GM21515 (cell line): ENCODE data around the gene PRKCSH.
"Not testable (repeated sequence)": the region's sequence is repeated elsewhere in the genome, so short reads cannot be mapped to it uniquely, and the experiment has no call there.

Experiments
- ATAC-seq: cut with Tn5 transposase; IDR thresholded peaks from one replicate; pipeline ENCODE4 v1.9.1; 2021; ENCODE audit not compliant: unreplicated experiment

Gene PRKCSH, protein sequence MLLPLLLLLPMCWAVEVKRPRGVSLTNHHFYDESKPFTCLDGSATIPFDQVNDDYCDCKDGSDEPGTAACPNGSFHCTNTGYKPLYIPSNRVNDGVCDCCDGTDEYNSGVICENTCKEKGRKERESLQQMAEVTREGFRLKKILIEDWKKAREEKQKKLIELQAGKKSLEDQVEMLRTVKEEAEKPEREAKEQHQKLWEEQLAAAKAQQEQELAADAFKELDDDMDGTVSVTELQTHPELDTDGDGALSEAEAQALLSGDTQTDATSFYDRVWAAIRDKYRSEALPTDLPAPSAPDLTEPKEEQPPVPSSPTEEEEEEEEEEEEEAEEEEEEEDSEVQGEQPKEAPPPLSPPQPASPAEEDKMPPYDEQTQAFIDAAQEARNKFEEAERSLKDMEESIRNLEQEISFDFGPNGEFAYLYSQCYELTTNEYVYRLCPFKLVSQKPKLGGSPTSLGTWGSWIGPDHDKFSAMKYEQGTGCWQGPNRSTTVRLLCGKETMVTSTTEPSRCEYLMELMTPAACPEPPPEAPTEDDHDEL

DNA sequence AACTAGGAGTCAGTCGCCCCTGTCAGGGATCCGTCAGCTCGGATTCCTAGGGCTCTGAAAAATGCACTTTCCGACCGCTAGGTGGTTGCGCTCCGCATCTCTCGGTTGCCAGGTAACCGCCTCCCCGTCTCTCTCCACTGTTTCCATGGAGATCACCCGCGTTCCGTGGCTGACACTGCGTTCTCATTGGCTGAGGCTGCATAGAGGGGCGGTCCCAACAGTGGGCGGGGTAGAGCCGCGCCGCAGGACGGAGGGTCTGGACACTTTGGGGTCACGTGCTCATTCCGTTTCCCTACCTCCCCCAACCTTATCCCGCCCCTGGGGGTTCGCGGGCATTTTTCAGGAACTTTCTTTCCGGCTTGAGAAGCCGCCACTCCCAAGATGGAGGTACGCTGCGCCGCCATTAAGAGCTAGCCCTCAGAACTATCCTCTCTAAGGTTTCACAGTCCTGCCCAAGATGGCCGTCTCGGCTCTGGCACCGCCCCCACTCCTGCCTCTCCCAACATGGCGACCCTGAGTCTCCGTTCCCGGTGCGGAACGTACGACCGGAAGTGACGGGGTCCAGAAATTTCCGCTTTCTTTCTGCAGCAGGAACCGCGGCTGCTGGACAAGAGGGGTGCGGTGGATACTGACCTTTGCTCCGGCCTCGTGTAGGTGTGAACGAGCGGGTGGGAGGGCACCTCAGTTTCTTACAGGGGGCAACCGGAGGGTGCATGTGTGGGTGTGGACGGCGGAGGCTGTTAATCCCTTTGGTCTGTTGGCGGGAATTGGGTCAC lies at the start of gene PRKCSH, which contains the start of gene ODAD3:
Gene PRKCSH (plus strand): TSS at position 579 of the 776 bp plus-strand sequence. CDS start 483 bp downstream, outside the sequence.
Gene ODAD3 (minus strand): TSS at position 65 of the 776 bp plus-strand sequence. CDS start 105 bp downstream, outside the sequence.
- peak; percentile 86 for ATAC-seq

DNA sequence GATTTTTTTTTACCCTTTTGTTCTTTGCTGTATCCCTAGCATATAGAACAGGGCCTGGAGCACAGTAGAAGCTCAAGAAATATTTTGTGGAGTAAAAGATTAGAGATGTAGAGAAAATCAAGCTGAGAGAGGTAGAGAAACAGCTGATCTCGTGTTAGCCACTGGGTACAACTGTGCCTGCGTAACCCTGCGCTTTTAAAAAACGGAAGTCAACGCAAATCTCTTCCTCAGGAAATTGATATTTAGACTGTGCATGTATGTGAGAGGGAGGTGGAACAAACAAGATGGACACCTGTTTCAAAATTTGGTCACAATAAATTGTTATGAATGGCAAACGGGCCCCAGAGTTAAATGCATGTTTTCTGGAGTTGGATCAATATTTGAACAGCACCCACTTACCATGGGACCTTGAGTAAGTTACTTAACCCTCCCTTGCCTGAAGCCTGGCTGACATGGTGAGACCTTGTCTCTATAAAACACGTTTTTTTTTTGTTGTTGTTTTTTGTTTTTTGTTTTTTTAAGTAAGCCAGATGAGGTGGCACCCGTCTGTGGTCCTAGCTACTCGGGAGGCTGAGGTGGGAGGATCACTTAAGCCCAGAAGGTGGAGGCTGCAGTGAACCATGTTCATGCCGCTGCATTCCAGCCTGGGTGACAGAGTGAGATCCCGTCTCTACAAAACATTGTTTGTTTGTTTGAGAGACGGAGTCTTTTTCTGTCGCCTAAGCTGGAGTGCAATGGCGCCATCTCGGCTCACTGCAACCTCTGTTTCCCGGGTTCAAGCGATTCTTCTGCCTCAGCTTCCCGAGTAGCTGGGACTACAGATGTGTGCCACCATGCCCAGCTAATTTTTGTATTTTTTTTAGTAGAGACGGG lies 48.0 kb upstream of the PRKCSH start:
- ATAC-seq = no peak

DNA sequence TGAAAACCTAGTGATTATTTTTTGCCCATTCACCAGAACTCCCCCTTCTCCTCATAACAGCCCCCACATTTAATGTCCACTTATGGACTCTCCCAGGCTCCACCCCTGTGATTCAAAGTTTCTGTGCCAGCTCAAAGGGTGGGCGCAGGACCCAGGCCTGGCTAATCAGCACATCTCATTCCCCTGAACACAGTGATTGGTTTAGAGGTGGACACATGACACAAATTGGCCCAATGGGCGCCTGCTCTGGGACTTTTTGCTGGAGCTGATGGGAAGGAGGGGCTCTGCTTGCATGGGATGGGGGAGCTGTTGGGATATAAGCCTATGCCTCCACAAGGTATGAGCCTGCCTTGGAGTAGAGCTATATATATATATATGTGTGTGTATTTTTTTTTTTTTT lies 45.1 kb upstream of the PRKCSH start:
- ATAC-seq = no peak

DNA sequence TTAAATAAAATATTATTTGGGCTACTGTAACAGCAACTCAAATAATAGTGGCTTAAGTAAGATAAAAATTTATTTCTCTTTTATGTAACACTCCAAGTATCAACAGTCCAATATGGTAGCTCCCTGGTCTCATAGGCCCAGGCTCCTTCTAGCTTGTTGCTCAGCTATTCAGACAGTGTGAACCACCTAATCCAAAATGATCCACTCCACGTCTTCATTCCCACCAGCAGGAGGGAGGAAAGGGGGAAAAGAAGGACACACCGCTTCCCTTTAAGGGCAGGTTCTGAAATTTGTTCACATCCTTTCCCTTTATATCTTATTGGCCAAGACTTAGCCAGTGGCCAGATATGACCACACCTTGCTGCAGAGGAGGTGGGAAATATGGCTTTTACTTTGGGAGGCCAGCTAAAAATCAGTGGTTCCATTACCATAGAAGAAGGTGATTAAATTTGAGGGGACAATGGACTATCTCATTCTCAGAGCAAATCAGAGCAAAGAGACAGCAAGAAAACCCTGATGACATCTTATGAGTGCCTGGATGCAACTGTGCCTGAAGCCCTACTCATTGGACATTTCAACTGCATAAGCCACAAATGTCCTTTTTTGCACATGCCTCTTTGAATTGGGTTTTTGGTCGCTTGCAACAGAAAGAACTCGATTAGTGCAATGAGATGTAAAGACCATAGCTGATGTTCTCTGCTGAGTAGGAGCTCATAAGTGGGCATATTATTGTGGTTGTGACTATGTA lies 44.3 kb upstream of the PRKCSH start:
- ATAC-seq = no peak

DNA sequence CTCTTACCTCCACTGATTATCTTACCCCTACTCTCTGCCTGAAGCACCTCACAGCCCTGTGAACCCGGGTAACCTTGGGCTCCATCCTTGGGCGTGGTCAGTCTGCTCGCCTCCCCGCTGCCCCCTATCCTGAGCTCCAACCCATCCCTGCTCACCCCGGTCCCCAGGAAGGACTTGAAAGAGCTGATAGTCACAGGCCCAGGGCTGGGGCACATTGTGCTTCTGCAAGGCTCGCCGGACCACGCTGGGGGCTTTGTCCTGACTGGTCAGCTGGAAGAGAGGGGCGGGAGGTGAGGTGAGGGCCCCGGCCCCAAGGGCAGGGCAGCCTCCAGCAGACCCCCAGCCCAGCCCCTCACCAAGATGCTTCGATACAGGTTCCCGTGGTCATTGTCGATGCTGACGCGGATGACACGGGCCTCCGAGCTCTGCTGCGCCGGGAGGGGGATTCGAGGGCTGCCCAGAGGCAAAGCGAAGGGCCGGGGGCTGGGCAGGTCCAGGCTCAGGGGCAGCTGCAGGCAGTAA lies 38.3 kb upstream of the PRKCSH start:
- ATAC-seq = no peak

DNA sequence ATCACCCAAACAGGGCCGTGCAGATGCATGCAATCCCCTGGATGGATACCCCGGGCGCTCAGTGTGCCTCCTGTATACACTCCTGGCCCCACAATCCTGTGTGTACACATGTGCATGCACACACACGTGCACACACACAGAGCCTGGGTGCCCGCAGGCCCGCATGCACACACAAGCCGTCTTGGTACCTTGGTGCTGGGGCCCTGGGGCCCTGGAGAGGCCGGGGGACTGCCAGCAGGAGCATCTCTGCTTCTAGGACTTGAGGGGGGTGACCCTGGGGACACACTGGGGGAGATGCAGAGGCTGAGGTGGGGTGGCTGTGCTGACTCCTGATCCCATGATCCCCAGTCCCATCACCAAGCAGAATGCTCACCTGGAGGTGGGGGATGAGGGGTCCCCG lies 35.8 kb upstream of the PRKCSH start:
- ATAC-seq = no peak

DNA sequence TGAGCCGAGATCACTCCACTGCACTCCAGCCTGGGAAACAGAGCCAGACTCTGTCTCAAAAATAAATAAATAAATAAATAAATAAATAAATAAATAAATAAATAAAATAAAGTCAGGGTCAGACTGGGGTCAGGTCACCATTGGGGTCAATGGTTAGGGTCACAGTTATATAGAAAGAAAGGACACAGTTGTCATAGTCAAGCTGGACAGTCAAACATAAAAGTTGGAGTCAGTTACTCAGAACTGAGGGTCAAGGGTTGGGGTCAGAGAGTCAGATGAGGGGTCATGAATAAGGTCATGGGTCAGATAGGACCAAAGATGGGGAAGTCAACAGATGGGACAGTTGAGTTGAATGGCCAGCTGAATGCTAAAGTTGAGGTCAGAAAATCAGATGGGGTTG lies 34.6 kb upstream of the PRKCSH start:
- ATAC-seq = no peak

DNA sequence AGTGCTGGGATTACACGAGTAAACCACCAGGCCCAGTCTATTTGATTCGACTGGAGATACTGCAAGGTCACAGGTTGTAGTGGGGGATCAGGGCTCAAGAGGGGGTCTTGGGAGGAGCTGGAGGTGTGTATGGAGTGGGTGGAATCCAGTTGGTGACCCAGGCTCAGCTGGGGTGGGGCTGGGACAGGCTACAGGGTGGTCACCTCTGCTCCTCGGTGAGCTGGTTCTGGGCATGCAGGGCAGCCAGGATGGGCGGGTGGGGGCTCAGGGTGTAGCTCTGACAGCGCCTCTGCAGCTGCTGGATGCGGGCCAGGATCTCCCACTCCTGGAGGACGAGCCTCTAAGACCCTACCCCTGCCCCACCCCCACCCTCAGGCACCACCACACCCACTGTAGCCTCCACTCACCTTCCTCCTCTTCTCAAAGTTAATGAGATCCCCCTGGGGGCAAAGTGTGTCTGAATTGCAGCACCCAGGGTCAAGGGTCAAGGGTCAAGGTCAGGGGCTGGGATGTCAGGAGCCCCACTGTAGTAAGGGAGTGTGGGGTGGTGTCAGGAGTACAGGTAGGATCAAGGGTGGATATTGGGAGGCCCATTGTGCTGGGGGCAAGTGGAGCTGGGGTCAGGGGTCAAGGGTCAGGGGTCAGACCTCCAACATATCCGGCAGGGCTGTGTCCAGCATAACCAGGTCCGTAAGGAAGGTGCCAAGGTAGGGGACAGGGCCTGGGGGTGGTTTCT lies 33.5 kb upstream of the PRKCSH start:
- no peak for ATAC-seq

DNA sequence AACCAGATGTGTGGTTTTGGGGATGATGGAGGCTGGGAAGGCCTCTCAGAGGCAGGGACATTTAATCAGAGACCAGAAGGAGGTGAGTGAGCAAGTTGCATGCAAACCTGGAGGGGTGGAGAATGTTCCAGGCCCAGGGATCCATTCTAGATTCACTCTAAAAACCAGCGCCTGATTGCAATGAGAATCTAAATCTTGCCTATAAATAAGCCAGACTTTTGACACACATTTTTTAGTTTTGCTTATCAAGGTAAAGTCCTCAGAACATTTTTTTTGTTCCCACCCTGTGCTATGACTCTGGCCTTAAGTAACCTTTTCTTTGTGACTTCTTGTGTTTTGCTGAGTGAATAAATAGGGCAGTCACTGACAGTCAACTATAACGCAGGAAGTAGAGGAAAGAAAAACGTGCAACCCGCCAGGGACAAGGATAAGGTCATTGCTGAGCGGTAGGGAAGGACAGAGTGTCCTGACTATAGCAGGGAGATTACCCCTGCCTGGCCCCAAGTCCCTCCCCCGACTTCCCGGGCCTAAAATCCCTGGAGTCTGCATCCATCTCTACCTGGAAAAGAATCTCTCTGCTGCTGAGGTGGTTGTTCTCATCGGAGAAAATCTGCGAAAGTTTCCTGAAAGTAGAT lies 30.7 kb upstream of the PRKCSH start:
- ATAC-seq = no peak

DNA sequence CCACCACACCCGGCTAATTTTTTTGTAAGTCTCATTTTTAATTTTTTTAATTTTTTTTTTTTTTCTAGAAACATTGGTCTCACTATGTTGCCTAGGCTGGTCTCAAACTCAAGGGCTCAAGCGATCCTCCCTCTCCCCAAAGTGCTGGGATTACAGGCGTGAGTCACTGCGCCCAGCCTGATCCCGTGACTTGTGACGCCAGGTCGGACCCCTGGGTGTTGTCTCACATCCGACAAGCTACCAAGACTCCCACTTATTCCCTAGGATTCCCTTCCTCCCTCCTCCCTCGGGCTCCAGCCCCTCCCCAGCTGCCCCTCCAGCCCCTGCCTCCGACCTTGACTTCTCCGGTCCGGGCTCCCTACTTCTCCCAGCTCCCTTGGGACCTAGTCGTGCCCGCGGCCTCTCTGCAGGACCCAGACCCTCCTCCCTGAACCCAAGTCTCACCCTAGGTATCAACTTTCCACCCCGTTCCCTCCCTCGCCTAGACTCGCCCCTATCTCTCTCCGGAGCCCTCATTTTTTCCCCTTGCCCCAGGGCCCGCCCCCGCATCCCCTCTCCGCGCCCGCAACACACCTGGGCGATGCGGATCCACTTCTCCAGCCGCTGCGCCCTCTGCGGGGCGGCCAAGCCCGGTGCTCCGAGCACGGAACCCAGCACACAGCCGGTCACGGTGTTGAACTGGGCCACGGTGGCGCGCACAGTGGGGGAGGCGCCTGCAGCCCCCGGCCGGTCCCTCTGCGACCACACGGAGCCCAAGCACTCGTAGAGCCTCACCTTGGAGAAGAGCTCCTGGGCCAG lies 29.4 kb upstream of the PRKCSH start:
- no peak for ATAC-seq

DNA sequence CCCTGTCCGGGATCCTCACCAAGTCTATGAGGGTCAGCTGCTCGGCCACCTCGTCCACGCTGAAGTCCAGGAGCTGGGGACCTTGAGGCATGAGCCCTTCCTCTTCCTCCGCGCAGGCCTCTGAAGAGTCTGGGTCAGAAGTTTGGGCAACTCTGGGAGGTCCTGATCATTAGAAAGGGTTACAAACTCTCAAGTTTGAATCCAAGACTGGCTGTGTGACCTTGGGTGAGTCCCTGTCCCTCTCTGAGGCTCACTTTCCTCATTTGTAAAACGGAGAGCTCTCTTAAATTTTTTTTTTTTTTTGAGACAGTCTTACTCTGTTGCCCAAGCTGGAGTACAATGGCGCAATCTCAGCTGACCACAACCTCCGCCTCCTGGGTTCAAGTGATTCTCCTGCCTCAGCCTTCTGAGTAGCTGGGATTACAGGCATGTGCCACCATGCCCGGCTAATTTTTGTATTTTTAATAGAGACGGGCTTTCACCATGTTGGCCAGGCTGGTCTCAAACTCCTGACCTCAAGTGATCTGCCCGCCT lies 28.7 kb upstream of the PRKCSH start:
- ATAC-seq = not testable (repeated sequence)

DNA sequence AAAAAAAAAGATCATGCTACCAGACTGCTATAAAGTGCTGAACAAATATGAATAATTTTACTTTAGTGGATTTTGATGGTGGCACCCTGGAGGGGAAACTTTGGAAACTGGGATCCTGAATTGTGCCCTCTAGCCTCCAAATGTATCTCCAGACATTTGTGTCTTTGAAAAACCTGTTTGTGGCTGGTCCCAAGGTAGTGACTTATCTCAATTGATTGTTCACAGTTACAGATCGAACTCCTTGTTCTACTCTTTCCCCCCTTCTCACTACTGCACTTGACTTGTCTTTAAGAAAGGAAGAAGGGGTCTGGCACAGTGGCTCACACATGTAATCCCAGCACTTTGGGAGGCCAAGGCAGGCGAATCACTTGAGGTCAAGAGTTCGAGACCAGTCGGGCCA lies 26.8 kb upstream of the PRKCSH start:
- ATAC-seq = no peak

DNA sequence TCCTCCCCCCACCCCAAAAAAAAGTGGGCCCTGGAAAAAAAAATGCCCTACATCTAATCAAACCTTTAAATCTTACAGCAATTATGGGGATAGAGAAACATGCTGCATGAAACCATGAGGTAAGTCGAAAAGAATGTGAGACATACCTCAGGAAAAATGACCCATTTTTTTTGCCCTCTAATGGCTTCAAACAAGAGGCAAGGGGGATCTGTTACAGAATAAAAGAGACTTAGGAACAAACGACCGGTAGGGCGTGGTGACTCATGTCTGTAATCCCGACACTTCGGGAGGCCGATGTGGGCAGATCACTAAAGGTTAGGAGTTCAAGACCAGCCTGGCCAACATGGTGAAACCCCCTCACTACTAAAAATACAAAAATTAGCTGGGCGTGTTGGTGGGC lies 24.8 kb upstream of the PRKCSH start:
- no peak for ATAC-seq

DNA sequence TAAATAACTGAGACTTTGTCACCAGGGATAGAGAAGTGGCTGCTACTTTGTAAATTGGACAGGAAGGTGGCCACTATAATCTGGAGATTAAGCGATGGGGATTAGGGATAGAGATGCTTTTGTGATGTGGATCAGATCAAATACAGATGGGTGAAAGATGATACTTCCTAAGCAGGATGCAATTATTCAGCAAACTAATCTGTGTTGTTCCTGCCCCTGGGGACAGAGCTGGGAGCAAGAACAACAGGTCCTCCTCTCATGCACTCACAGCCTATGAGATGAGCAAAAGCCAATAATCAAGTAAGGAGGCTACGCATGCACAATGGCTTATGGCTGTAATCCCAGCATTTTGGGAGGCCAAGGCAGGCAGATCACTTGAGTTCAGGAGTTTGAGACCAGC lies 20.9 kb upstream of the PRKCSH start:
- ATAC-seq = no peak

DNA sequence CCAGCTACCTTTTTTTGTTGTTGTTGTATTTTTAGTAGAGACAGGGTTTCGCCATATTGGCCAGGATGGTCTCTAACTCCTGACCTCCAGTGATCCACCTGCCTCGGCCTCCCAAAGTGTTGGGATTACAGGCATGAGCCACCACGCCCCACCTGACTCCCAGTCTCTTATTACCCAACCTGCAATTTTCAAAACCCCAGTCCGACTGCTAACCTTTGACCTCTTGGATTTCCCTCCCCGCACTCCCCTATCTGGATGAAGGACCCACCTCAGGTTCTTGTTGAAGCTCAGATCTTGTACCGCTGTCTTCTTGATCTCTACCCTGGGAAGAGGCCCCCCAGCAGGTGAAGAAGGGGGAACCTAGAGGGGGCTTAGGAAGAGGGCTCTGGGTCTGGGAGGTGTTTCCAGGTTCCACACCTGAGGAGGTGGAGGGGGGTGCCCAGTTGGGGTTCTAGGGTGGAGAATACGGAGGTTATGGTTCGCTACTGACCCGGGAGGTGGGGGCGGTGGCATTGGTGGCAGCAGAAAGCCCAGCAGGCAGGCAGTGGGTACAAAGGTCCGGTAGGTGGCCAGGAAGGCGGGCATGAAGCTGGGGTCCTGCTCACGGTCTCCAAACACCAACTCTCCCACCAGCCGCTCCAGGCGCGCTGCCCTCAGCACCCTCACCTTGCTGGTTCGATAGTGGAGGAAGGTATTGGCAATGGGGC lies 18.9 kb upstream of the PRKCSH start:
- no peak for ATAC-seq

DNA sequence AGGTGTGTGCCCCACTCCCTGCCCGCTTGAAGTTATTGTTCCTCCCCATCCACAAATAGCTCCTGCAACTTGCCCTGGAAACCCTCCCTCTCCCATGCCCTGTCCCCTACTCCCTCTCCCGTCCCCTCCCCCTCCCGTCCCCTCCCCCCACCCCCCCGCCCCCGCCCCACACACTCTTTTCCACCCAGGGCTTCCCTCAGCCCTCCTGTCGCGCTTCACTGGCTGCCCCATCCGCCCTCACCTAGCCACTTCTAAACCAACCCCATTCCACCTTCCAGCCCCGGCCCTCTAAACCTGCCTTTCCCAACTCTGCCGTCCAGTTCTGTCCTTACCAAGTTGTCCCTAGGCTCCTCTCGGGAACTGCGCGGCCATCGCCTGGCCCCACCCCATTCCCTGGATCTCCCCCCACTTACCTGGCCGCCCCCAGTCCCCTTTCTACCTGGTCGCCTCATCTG lies 17.3 kb upstream of the PRKCSH start:
- no peak for ATAC-seq
